Hepatic stellate cell (primary cell): ENCODE measurements around the gene TMEM233.

Source experiments
- DNase-seq: peaks from one replicate; pipeline ENCODE4 v3.0.0; 2011; ENCODE audit warnings: low spot score

The TMEM233 gene

DNA sequence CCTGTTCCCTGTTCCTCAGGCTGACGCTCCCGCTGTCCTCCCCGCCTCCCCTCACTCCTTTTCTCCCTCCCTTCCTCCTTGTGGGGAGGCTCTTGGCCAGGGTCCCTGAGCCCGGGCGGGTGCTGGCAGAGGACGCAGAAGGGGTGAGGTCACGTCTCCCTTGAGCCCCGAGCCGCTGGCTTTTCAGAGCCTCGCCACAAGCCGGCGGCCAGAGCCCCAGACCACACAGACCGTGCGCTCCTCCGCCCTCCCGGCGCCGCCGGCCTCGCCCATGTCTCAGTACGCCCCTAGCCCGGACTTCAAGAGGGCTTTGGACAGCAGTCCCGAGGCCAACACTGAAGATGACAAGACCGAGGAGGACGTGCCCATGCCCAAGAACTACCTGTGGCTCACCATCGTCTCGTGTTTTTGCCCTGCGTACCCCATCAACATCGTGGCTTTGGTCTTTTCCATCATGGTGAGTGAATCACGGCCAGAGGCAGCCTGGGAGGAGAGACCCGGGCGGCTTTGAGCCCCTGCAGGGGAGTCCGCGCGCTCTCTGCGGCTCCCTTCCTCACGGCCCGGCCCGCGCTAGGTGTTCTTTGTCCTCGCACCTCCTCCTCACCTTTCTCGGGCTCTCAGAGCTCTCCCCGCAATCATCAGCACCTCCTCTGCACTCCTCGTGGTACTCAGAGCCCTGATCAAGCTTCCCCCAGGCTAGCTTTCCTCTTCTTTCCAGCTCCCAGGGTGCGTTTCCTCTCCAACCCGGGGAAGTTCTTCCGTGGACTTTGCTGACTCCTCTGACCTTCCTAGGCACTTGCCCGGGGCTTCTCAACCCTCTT, at the start of gene TMEM233:
Gene TMEM233 (plus strand): TSS at position 197 of the 821 bp plus-strand sequence. CDS start 75 bp downstream, at position 272.
- DNase-seq: no peak

DNA sequence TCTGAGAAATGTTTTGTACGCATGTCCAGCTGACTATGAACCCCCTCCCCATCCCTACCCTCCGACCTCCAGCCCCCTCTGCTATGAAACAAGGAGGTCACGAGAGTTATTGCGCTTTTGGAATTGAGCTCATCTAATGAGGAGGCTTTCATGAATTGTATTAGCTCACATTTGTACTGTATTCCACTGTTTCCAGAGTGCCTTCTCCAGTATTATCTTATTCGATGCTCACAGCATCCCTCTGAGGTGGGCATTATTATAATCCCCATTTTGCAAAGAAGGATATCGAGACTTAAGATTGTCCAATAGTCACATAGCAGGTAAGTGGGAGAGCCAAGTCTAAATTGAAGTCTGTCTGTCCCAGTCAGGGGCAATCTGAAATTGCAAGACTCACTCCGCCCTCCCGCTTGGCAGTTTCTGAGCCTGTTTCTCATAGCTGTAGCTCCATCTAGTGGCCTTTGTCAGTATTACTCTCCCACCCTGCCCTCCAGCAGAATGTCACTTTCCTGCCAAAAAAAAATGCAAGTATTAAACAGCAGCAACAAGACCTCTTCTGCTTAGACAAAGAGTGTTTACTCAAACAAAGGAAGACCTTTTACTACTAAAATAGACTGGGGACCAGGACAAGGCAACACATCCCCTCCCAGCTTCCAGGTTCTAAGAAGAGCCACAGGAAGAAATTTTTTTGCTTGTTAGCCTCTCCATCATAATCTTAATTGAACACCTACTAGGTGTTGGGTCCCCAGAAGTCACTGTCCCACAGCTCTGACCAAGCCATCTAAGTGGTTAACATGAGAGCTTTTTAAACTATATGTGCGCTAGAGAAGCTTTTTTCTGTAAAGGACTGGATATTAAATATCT, 48.6 kb upstream of the TMEM233 start:
- peak; percentile 58 for DNase-seq

DNA sequence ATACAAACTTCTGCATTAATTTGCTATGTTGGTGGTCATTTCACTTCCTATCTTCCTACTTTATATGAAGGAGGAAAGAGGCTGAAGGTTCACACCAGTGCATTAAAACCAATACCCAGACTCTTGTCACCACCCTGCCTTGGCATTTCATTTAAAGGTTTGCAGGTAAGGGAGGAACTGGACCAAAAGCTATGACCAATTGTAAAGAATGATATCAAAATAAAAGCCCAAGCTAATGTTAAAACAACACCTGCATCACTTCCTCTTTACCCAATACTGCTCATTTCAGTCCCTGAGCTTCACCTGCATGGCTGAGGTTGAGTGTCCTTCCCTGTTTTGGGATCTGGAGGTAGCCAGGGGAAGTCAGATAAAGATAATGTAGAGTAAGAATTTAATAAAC, 47.2 kb upstream of the TMEM233 start:
- DNase-seq: no peak

DNA sequence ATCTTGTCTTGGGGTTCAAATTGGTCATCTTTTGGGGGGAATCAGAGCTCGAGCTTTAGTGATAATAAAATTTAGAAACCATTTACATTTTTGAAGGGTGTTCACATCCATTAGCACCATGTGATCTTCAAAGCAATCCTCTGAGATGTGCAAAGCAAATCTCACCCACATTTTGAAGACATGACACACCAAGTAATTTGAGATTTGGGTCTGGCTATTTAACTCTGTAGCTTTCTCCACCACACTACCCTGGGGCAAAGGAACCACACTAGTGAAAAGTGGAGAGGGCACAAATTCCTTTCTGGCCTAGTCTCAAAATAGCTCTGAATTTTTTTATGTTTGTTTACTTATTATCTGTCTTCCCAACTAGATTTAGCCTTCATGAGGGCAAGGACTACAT, 46.6 kb upstream of the TMEM233 start:
- DNase-seq: no peak

DNA sequence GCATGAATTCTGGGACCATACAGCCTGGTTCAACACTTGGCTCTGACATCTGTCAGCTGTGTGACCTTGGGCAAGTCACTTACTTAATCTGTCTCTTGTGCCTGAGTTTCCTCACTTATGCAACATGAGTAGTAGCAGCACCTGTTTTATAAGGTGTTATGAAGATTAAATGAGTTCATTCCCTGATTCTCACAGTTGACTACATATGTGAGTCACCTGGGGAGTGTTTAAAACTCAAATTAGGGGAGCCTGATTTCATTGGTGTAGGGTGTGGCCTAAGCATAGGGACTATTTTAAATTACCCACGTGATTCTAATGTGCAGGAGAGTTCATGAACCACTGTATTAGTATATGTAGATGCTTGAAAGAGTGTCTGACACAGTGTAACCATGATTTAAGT, 36.7 kb upstream of the TMEM233 start:
- DNase-seq: no peak

DNA sequence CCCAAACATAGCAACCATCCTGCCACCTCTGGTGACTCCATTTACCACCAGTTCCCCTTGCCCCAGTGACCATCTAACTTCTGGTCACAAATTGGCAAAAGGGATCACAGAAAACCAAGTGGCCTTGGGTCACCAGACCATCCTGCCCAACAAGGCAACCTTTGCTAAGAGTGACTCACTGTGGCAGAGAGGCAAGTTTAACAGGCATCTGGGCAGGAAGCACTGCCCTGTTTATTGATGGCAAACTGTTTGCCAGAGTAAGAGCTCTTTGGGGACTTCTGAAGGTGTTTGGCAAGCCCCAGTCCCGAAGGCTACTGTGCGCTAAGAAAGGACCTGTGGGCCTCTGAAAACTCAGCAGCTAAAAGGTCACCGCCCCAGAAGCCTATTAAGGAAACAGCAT, 28.2 kb upstream of the TMEM233 start:
- DNase-seq: no peak

DNA sequence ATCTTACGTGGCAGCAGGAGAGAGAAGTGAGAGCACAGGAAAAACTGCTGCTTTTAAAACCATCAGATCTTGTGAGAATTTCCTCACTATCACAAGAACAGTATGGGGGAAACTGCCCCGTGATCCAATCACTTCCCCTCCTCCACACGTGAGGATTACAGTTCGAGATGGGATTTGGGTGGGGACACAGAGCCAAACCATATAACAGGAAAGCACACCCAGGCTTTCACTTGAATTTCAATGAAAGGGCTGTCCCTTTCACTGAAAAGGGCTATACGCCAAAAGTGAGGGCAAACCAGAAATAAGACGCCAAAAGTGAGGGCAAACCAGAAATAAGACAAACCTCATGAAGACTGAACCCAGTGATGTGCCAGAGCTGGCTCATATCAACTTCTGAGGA, 22.8 kb upstream of the TMEM233 start:
- DNase-seq: no peak

DNA sequence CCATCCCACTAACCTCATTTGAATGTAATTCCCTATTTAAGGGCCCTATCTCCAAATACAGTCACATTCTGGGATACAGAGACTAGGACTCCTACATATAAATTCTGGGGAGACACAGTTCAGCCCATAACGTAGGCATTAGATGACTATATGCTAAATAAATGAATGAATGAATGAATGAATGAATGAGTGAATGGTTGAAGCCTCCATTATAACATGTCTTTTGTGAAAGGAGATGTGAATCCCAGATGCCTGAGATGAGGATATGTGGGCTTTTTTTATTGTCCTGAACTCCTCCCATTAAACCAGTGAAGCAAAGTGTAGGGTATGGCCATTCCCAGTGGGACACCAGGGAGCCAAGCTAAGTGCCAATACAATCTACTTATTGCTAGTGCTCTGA, 20.5 kb upstream of the TMEM233 start:
- DNase-seq: no peak

DNA sequence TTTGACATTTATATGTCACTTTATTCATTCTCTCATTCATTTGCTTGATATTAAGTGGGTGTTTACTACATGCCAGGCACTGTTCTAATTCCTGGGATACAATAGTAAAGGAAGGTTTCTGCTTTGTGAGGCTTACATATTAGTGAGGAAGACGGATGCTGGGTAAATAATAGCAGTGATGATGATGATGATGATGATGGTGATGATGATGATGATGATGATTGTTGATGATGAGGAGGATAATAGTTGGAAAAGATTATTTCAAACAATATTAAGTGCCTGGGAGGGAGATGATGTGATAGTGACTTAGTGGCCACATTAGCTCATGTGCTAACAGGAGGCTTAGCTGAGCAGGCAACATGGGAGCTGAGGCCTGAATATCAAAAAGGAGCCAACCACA, 19.3 kb upstream of the TMEM233 start:
- DNase-seq: no peak

DNA sequence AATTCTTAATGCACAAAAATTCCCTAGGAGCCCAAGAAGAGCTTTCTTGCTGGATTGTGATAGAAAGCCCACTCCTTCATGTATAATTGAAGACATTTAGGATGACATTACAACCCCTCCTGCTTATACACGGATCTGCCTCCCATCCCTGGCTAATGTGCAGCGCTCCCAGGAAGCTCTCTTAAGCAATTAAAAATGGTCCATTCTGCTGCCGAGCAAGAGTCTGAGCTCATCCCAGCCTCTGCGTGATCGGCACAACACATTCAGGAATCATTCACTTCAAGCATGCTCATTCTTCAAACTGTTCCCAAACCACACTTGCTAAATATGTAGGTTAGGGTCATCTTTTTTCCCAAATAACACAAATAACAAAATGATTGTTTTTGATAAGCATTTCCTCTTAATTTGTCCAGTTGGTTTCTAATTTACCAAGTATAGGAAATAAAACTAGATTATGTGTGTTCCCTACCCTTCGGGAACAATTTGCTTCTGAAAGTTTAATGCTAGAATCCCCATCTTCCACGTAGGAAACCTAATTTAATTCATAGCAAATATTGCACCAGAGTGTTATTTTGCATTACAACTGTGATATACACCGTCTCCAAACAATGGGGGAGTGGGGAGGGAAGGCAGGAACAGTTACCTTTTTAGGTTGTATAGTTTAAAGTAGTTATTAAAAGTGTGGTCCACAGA, 17.3 kb upstream of the TMEM233 start:
- DNase-seq: no peak

DNA sequence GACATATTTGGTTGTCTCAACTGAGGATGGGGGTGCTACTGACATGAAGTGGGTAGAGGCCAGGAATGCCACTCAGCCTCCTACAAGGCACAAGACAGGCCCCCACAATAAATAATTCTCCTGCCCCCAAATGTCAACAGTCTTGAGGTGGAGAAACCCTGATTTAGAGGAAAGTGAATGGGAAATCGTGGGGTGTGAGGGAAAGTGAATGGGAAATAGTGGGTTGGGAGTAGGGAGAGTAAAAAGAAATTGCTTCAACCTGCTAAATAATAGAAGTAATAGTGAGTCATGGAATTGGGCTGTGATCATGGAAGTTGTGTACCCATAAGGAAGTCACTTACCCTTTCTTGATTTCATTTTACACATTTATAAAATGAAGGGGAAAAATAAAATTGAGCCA, 16.7 kb upstream of the TMEM233 start:
- DNase-seq: no peak

DNA sequence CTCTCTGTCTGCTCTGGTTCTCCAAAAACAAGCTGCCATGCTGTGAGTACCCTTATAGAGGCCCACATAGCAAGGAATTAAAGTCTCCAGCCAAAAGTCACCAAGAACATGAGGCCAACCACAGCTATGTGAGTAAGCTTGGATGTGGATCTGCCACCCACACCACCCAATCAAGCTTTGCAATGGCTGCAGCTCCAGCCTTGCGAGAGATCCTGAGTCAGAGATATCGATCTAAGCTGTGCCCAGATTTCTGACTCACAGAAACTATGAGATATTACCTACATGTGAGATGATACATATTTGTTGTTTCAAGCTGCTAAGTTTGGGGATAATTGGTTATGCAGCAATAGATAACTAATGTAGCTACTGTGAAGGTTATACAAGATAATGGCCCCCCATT, 15.5 kb upstream of the TMEM233 start:
- DNase-seq: no peak

DNA sequence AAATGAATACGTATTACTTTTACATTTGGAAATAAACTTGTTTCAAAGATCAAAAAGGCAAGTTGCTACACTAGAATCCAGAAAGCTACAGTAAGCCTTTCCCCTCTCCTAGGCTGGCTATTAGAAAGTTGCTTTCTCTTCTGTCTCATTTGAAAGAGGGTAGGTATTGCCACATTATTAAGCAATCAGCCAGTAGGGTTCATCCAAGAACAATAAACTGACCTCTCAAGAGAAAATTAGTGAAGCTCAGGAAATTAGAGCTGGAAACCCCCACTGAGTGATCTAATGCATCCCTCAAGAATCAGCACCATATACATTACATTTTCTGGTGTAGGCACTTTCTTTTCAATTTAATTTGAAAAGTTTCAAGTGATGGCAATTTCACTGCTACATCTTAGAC, 4.5 kb upstream of the TMEM233 start:
- DNase-seq: no peak

DNA sequence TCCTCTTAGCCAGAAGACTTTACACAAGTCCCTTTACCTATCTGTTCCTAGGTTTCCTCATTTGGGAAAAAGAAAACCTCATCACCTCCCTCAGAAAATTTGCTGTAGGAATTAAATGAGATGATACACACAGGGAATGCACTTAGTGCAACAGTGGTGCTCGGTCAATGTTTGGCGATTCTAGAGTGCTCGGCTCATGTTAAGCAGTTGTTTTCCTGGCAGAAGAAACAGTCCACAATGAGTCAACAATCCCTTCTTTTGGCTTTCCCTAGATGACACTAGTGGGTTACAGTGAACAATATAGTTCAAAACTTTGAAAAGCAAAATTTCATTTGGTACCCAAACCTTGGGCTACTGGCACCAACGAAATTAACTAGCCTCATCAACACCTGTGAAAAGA, 3.9 kb upstream of the TMEM233 start:
- no peak for DNase-seq

DNA sequence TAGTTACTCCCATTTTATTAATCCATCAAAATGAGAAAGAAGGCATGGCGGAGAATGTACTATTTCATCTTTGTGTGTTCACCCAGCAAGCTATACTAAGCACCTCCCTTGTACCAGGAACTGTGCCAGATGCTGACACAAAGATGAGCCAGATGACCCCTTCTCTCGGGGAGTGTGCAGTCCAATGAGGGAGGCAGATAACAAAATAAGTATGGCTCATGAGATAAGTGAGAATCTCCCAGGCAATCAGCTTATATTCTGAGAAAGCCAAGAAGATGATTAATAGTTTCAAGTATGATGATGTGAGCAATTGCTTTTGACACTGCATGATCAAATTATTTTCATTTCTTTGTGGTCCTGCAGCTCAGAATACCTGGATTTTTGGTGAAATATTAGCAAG, 1.3 kb upstream of the TMEM233 start:
- no peak for DNase-seq

DNA sequence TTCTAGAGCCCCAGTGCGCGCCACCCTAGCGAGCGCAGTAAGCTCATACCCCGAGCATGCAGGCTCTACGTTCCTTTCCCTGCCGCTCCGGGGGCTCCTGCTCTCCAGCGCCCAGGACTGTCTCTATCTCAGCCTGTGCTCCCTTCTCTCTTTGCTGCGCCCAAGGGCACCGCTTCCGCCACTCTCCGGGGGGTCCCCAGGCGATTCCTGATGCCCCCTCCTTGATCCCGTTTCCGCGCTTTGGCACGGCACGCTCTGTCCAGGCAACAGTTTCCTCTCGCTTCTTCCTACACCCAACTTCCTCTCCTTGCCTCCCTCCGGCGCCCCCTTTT, 791 bp downstream of the TMEM233 start:
- no peak for DNase-seq

DNA sequence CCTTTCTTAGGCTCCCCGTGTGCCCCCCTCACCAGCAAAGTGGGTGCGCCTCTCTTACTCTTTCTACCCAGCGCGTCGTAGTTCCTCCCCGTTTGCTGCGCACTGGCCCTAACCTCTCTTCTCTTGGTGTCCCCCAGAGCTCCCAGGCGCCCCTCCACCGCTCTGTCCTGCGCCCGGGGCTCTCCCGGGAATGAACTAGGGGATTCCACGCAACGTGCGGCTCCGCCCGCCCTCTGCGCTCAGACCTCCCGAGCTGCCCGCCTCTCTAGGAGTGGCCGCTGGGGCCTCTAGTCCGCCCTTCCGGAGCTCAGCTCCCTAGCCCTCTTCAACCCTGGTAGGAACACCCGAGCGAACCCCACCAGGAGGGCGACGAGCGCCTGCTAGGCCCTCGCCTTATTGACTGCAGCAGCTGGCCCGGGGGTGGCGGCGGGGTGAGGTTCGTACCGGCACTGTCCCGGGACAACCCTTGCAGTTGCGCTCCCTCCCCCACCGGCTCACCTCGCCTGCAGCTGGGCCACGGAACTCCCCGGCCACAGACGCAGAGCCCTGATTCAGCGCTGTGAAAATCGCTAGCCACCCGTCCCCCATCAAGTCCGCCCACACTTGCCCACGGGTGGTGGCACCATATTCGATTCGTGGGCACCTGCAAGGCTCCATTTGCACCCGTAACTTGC, 1.3 kb downstream of the TMEM233 start:
- DNase-seq: no peak

DNA sequence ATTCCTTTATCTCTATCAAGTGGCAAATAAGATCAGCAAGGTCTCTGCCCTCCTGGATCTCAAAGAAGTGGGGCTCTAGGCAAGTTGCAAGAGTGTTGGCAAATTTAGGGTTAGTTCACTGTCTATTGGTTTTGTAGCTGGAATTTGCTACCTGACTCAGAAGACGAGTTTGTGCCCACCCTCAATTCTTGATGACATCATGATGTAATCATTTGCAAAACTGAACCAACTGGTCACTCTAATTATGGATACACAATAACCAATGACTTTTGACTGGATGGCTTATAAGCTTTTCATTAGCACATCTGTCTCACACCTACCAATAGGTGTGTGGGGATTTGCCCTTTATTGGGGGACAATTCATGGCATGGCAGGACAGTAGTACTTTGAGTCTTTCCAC, 4.6 kb downstream of the TMEM233 start:
- no peak for DNase-seq

DNA sequence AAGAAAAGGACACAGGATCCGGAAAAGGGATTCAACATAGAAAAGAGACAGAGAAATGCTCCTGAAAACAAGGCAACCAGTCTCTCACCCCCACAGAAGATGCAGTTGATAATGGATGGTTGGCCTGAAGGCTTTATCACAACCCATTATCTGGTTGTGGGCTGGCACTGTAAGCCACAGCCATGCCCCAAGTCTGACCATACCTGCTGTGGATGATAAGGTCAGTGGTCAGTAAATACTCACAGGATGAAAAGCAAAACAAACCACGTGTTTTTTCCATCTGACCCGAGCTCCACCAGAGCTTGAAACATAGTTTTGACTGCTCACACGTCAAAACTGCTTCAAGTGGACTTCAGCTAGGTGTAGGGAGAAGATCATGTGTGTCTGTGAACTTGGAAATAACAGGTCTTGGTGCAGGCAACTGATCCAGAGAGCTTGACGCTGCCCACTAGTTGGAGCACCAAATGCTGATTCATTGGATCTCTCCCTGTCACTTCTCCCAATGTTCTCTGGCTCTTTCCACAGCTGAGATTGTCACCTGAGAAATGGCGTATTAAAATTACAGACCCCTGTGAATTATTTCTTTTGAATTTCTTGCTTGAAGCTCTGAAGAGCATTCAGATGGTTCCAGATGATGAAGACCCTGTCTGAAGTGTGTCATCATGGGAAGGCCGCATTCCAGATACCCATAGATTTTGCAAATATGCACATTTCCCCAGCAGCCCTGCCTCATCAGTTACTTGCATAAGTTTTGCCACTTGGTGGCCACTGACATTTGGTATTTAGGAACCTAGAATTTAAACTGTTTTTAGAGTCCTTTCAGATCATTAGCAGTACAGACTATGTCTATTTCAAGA, 8.5 kb downstream of the TMEM233 start:
- no peak for DNase-seq

DNA sequence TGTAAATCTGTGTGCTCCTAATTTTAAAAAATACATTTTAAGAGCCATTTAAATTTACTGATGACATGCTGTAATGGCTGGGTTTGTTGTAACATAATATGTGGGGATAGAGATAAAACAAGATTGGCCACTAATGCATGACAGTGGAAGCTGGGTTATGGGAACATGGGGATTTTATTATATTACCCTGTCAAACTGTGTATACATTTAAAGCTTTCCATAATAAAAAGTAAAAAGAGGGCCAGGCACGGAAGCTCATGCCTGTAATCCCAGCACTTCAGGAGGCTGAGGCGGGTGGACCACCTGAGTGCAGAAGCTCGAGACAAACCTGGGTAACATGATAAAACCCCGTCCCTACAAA, 9.1 kb downstream of the TMEM233 start:
- no peak for DNase-seq

DNA sequence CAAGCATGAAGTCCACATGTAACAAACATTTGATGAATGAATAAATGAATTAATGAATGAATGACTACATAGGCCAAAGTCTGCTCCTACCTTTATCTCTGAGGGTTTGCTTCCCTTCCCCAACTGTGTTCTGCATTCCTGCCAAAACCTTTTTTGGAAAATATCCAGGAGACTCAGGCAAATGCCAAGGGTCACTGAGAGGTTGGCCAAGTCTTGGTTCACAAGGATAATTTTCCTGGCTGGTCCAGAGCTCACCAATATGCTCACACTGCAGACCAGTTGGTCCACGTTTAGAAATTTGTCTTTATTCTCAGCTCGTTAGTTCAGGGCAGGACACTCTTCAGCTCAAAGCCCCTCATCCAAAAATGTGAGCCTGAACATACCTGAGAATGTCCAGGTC, 10.2 kb downstream of the TMEM233 start:
- DNase-seq: no peak

DNA sequence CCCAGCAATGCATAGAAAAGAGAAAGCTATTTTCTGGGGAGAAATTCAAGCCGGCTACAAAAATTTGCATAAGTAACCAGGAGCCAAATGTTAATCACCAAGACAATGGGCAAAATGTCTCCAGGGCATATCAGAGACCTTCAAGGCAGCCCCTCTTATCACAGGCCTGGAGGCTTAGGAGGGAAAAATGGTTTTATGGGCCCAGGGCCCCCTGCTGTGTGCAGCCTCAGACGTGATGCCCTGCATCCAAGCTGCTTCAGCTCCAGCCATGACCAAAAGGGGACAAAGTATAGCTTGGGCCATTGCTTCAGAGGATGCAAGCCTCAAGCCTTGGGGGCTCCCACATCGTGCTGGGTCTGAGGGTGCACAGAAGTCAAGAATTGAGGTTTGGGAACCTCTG, 15.8 kb downstream of the TMEM233 start:
- DNase-seq: no peak
